ENCODE measurements around the gene MSH3.

GRCh38 chr5:80822640-80823039 is 168.2 kb downstream of the MSH3 start:
- TF ChIP-seq CTCF (IDR thresholded peaks at IDR 0.05): no peak
- no peak for TF ChIP-seq POLR2A (IDR thresholded peaks at IDR 0.05)

Data from testis (tissue), 2 donors.